ENCODE results near the gene CCDC184. TPM values are rescaled to one million over a fixed set of nuclear protein-coding genes. Genes with fewer than 3 reads are reported as not detected.
"Not testable (repeated sequence)": the region's sequence is repeated elsewhere in the genome, so short reads cannot be mapped to it uniquely, and the experiment has no call there.

CCDC184 gene
- polyA plus RNA-seq, 4 donors: 0.29 to 1.2 (median 0.42) TPM

GRCh38 chr12:48201516-48201915, 18.1 kb downstream of the CCDC184 start:
- no peak for DNase-seq (ENCODE audit: low read depth in 4 of 4, low spot score in 3 of 4)

- no peak for DNase-seq (ENCODE audit: low read depth in 4 of 4, low spot score in 3 of 4)
These were observed 19.3 kb downstream of the CCDC184 start for GRCh38 chr12:48202766-48203165.

- no peak for DNase-seq (ENCODE audit: low read depth in 4 of 4, low spot score in 3 of 4)
These were observed 19.7 kb downstream of the CCDC184 start, which contains the start of gene OR10AD1 for GRCh38 chr12:48203192-48203591. TSS of gene OR10AD1 (minus strand) at chr12:48203292. CDS start at chr12:48203292, 0 bp downstream.

- not testable (repeated sequence) for DNase-seq (ENCODE audit: low read depth in 4 of 4, low spot score in 3 of 4)
These were observed 26.1 kb downstream of the CCDC184 start for GRCh38 chr12:48209495-48209894.

- no peak for DNase-seq (ENCODE audit: low read depth in 4 of 4, low spot score in 3 of 4)
These were observed 33.3 kb downstream of the CCDC184 start for GRCh38 chr12:48216785-48217184.

- DNase-seq (ENCODE audit: low read depth in 4 of 4, low spot score in 3 of 4): no peak
These were observed 36.2 kb downstream of the CCDC184 start for GRCh38 chr12:48219631-48220030.

GRCh38 chr12:48220701-48221100, 37.3 kb downstream of the CCDC184 start:
- DNase-seq (ENCODE audit: low read depth in 4 of 4, low spot score in 3 of 4): no peak

GRCh38 chr12:48221645-48222044, 38.2 kb downstream of the CCDC184 start:
- DNase-seq (ENCODE audit: low read depth in 4 of 4, low spot score in 3 of 4): no peak

GRCh38 chr12:48224533-48224932, 41.1 kb downstream of the CCDC184 start:
- DNase-seq (ENCODE audit: low read depth in 4 of 4, low spot score in 3 of 4): not testable (repeated sequence)

GRCh38 chr12:48231169-48231958, 47.9 kb downstream of the CCDC184 start:
- DNase-seq (ENCODE audit: low read depth in 4 of 4, low spot score in 3 of 4): not testable (repeated sequence)

Other genes starting within 250 kb of the CCDC184 start
- 100 to 1,000 TPM; 122 to 138 (median 132) TPM for gene TMEM106C, start 220.0 kb upstream of the CCDC184 start, polyA plus RNA-seq (ENCODE audit: insufficient read length in 4 of 4)
- gene COL2A1, start 179.2 kb upstream of the CCDC184 start, polyA plus RNA-seq (ENCODE audit: insufficient read length in 4 of 4): 10 to 100 TPM; 36.5 to 51.7 (median 42.8) TPM
- gene SENP1, start 77.6 kb upstream of the CCDC184 start, polyA plus RNA-seq (ENCODE audit: insufficient read length in 4 of 4): 10 to 100 TPM; 21.6 to 28.1 (median 27.1) TPM
- 100 to 1,000 TPM in 2 of 4 donors, 10 to 100 TPM in 2; 92.6 to 108 (median 96.8) TPM for gene PFKM, start 64.3 kb upstream of the CCDC184 start, polyA plus RNA-seq (ENCODE audit: insufficient read length in 4 of 4)
- gene ASB8, start 26.1 kb upstream of the CCDC184 start, polyA plus RNA-seq (ENCODE audit: insufficient read length in 4 of 4): 10 to 100 TPM; 33.1 to 41.4 (median 40.4) TPM
- under 1 TPM; 0.17 to 0.36 (median 0.24) TPM for gene OR10AD1, start 19.6 kb downstream of the CCDC184 start, polyA plus RNA-seq (ENCODE audit: insufficient read length in 4 of 4)
- gene ZNF641, start 167.3 kb downstream of the CCDC184 start, polyA plus RNA-seq (ENCODE audit: insufficient read length in 4 of 4): 10 to 100 TPM; 21.8 to 26.5 (median 24.1) TPM

All from right renal pelvis (tissue), 4 donors.